GM12873 (cell line): ENCODE results near the gene GCNT2.

Experiments used
- TF ChIP-seq, protein P1 (sequence below): IDR thresholded peaks from 2 replicates; pipeline ENCODE4 v1.5.1; 2012; ENCODE audit warnings: low read depth, mild to moderate bottlenecking, moderate library complexity, low read length, control low read depth; ENCODE audit not compliant: insufficient read depth; ENCODE audit errors: missing control alignments

Gene GCNT2

GRCh38 chr6:10613723-10614122 lies 92.6 kb downstream of the GCNT2 start:
- TF ChIP-seq, protein P1, sequence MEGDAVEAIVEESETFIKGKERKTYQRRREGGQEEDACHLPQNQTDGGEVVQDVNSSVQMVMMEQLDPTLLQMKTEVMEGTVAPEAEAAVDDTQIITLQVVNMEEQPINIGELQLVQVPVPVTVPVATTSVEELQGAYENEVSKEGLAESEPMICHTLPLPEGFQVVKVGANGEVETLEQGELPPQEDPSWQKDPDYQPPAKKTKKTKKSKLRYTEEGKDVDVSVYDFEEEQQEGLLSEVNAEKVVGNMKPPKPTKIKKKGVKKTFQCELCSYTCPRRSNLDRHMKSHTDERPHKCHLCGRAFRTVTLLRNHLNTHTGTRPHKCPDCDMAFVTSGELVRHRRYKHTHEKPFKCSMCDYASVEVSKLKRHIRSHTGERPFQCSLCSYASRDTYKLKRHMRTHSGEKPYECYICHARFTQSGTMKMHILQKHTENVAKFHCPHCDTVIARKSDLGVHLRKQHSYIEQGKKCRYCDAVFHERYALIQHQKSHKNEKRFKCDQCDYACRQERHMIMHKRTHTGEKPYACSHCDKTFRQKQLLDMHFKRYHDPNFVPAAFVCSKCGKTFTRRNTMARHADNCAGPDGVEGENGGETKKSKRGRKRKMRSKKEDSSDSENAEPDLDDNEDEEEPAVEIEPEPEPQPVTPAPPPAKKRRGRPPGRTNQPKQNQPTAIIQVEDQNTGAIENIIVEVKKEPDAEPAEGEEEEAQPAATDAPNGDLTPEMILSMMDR: no peak

GRCh38 chr6:10615675-10616074 lies 94.5 kb downstream of the GCNT2 start:
- TF ChIP-seq, protein P1: no peak

GRCh38 chr6:10617008-10617696 lies 96.0 kb downstream of the GCNT2 start:
- TF ChIP-seq, protein P1: no peak

DNA sequence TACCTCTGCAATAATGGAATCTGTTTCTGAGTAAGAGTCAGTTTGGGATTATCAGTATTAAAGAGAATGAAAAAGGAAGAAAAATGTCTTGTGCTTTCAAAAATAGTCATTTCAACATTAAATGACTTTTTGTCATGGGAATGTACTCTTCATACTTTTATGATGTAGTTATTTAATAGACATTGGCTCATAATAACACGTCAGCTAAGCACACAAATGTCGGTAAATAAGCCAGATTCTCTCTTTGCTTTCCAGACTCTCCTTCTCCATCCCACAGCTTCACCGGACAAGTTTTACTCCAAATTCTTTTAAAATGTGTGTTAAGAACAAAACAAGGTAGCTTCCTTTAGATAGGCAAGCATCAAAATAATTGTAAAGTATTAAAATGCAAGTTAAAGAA lies 97.3 kb downstream of the GCNT2 start:
- TF ChIP-seq, protein P1: no peak

GRCh38 chr6:10621213-10621612 lies 100.1 kb downstream of the GCNT2 start:
- TF ChIP-seq, protein P1: no peak

GRCh38 chr6:10621847-10622246 lies 100.7 kb downstream of the GCNT2 start:
- TF ChIP-seq, protein P1: peak; percentile 17

DNA sequence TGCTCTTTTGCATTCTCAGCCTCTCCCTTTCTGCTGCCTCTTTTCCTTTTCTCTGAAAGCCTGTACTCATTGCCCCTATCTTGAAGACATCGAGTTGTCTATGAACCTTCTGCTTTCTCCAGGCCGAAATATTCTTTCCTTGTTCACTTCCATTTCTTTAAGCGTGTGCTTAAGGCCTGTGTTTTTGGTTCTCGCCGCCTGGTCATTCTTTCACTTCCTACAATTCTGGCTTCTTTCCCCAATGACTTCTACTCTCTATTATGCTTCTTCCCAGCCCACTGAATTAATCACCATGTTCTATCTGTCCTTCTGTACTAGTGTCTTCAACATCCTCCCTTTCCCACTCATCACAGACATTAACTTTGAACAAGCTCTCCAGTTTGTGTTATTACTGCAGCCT lies 103.7 kb downstream of the GCNT2 start:
- TF ChIP-seq, protein P1: no peak
